ENCODE data around the gene CHST13.

The CHST13 gene

GRCh38 chr3:126541628-126542339, 17.8 kb downstream of the CHST13 start:
- Histone ChIP-seq H3K4me2 (ENCODE audit: low read depth, low read length, poor library complexity, severe bottlenecking) (peak overlapping the region; percentile 43), H4K20me1 (ENCODE audit: insufficient read depth, low read length, poor library complexity, severe bottlenecking) (no peaks in the 10 kb centered on the region), H3K4me3 (ENCODE audit: low read length, poor library complexity, severe bottlenecking) (no peak overlapping the region), H3F3A (ENCODE audit: low read depth) (peaks cover 6% of the 10 kb centered on the region; the same call in 1 of the 2 replicates), H3K9me2 (replicated peaks; ENCODE audit: low read depth, low read length) (no peaks in the 10 kb centered on the region), H3K4me1 (ENCODE audit: insufficient read depth, low read length, poor library complexity, severe bottlenecking) (peaks cover 58% of the 10 kb centered on the region), H3K36me3 (ENCODE audit: insufficient read depth, low read length) (no peaks in the 10 kb centered on the region), H3K9me3 (ENCODE audit: insufficient read depth, low read depth, low read length) (no peaks in the 10 kb centered on the region), H3K27me3 (ENCODE audit: insufficient read depth, low read length, poor library complexity, severe bottlenecking) (no peaks in the 10 kb centered on the region), H3K9ac (ENCODE audit: low read depth, low read length, poor library complexity, severe bottlenecking) (peak overlapping the region; percentile 61), H3K79me2 (ENCODE audit: insufficient read depth, low read length) (no peaks in the 10 kb centered on the region), H2AFZ (ENCODE audit: low read length) (no peak overlapping the region)
- no peak for TF ChIP-seq CTCF (conservative IDR thresholded peaks at IDR 0.05; ENCODE audit: low read length)
- no peak for TF ChIP-seq EZH2phosphoT487 (IDR thresholded peaks at IDR 0.05; ENCODE audit: borderline replicate concordance)

GRCh38 chr3:126542340-126543241, 18.6 kb downstream of the CHST13 start:
- Histone ChIP-seq H3K27me3 (ENCODE audit: insufficient read depth, low read length, poor library complexity, severe bottlenecking) (no peaks in the 10 kb centered on the region), H3K9me2 (replicated peaks; ENCODE audit: low read depth, low read length) (no peaks in the 10 kb centered on the region), H2AFZ (ENCODE audit: low read length) (no peak overlapping the region), H3K4me1 (ENCODE audit: insufficient read depth, low read length, poor library complexity, severe bottlenecking) (peaks cover 50% of the 10 kb centered on the region), H4K20me1 (ENCODE audit: insufficient read depth, low read length, poor library complexity, severe bottlenecking) (no peaks in the 10 kb centered on the region), H3K4me3 (ENCODE audit: low read length, poor library complexity, severe bottlenecking) (no peak overlapping the region), H3F3A (ENCODE audit: low read depth) (peaks cover 6% of the 10 kb centered on the region; the same call in 1 of the 2 replicates), H3K9me3 (ENCODE audit: insufficient read depth, low read depth, low read length) (no peaks in the 10 kb centered on the region), H3K79me2 (ENCODE audit: insufficient read depth, low read length) (no peaks in the 10 kb centered on the region), H3K4me2 (ENCODE audit: low read depth, low read length, poor library complexity, severe bottlenecking) (no peak overlapping the region), H3K36me3 (ENCODE audit: insufficient read depth, low read length) (no peaks in the 10 kb centered on the region), H3K9ac (ENCODE audit: low read depth, low read length, poor library complexity, severe bottlenecking) (no peak overlapping the region)
- no peak for TF ChIP-seq CTCF (conservative IDR thresholded peaks at IDR 0.05; ENCODE audit: low read length)
- TF ChIP-seq EZH2phosphoT487 (IDR thresholded peaks at IDR 0.05; ENCODE audit: borderline replicate concordance): no peak

- Histone ChIP-seq H3K4me2 (ENCODE audit: low read depth, low read length, poor library complexity, severe bottlenecking) (no peak overlapping the region), H3K9ac (ENCODE audit: low read depth, low read length, poor library complexity, severe bottlenecking) (no peak overlapping the region)
Observed at GRCh38 chr3:126543457-126544061, 19.6 kb downstream of the CHST13 start.

More at GRCh38 chr3:126543457-126544061, 19.6 kb downstream of the CHST13 start:
- no peaks in the 10 kb centered on the region for H3K79me2 ChIP-seq (ENCODE audit: insufficient read depth, low read length)
- no peak for TF ChIP-seq CTCF (conservative IDR thresholded peaks at IDR 0.05; ENCODE audit: low read length)
- TF ChIP-seq EZH2phosphoT487 (IDR thresholded peaks at IDR 0.05; ENCODE audit: borderline replicate concordance): no peak
- no peak overlapping the region for H3K4me3 ChIP-seq (ENCODE audit: low read length, poor library complexity, severe bottlenecking)
- no peaks in the 10 kb centered on the region for H4K20me1 ChIP-seq (ENCODE audit: insufficient read depth, low read length, poor library complexity, severe bottlenecking)
- H3K4me1 ChIP-seq (ENCODE audit: insufficient read depth, low read length, poor library complexity, severe bottlenecking): peaks cover 51% of the 10 kb centered on the region
- H3K9me3 ChIP-seq (ENCODE audit: insufficient read depth, low read depth, low read length): no peaks in the 10 kb centered on the region
- H3K9me2 ChIP-seq (replicated peaks; ENCODE audit: low read depth, low read length): no peaks in the 10 kb centered on the region
- no peak overlapping the region for H2AFZ ChIP-seq (ENCODE audit: low read length)
- no peaks in the 10 kb centered on the region for H3K27me3 ChIP-seq (ENCODE audit: insufficient read depth, low read length, poor library complexity, severe bottlenecking)
- H3F3A ChIP-seq (ENCODE audit: low read depth): peaks cover 6% of the 10 kb centered on the region; the same call in 1 of the 2 replicates
- H3K36me3 ChIP-seq (ENCODE audit: insufficient read depth, low read length): no peaks in the 10 kb centered on the region

All from Loucy (cell line).